Measurements from ENCODE around the gene CPNE6. TPM values are rescaled to one million over a fixed set of nuclear protein-coding genes. Genes with fewer than 3 reads are reported as not detected.

Gene CPNE6
- total RNA-seq, 1 donor from 2014 or later = not detected

GRCh38 chr14:24106672-24107271 is 35.4 kb downstream of the CPNE6 start:
- Mint-ChIP-seq H3K4me1 (ENCODE audit: unreplicated experiment) (peaks cover 5% of the 10 kb centered on the region), H3K27ac (no peak overlapping the region), H3K27me3 (no peaks in the 10 kb centered on the region), H3K4me3 (no peak overlapping the region), H3K9me3 (no peaks in the 10 kb centered on the region), H3K36me3 (peaks cover 7% of the 10 kb centered on the region)
- no peak for DNase-seq (ENCODE audit: extremely low spot score, unreplicated experiment)
- TF ChIP-seq CTCF (conservative IDR thresholded peaks at IDR 0.05) = no peak

GRCh38 chr14:24108336-24108874 is 37.0 kb downstream of the CPNE6 start:
- H3K27me3 Mint-ChIP-seq = no peaks in the 10 kb centered on the region
- TF ChIP-seq CTCF (conservative IDR thresholded peaks at IDR 0.05) = no peak

GRCh38 chr14:24110060-24110459 is 38.7 kb downstream of the CPNE6 start:
- Mint-ChIP-seq H3K27me3 (no peaks in the 10 kb centered on the region), H3K27ac (no peak overlapping the region), H3K36me3 (peaks cover under 1% of the 10 kb centered on the region), H3K9me3 (no peaks in the 10 kb centered on the region), H3K4me3 (no peak overlapping the region), H3K4me1 (ENCODE audit: unreplicated experiment) (peaks cover 5% of the 10 kb centered on the region)
- no peak for DNase-seq (ENCODE audit: extremely low spot score, unreplicated experiment)
- no peak for TF ChIP-seq CTCF (conservative IDR thresholded peaks at IDR 0.05)

More at GRCh38 chr14:24108336-24108874, 37.0 kb downstream of the CPNE6 start:
- peak overlapping the region; percentile 40 for H3K4me3 Mint-ChIP-seq
- no peaks in the 10 kb centered on the region for H3K9me3 Mint-ChIP-seq
- H3K27ac Mint-ChIP-seq = peak overlapping the region; percentile 80
- H3K36me3 Mint-ChIP-seq = peaks cover 3% of the 10 kb centered on the region
- no peak for DNase-seq (ENCODE audit: extremely low spot score, unreplicated experiment)
- H3K4me1 Mint-ChIP-seq (ENCODE audit: unreplicated experiment) = peaks cover 5% of the 10 kb centered on the region

- no peak overlapping the region for H3K4me3 Mint-ChIP-seq
- peaks cover 5% of the 10 kb centered on the region for H3K36me3 Mint-ChIP-seq
- H3K9me3 Mint-ChIP-seq = no peaks in the 10 kb centered on the region
- no peak overlapping the region for H3K27ac Mint-ChIP-seq
- DNase-seq (ENCODE audit: extremely low spot score, unreplicated experiment) = no peak
- peaks cover 10% of the 10 kb centered on the region for H3K4me1 Mint-ChIP-seq (ENCODE audit: unreplicated experiment)
- H3K27me3 Mint-ChIP-seq = no peaks in the 10 kb centered on the region
- TF ChIP-seq CTCF (conservative IDR thresholded peaks at IDR 0.05) = no peak
These were observed 39.2 kb downstream of the CPNE6 start for GRCh38 chr14:24110523-24110922.

- H3K27me3 Mint-ChIP-seq = no peaks in the 10 kb centered on the region
- H3K27ac Mint-ChIP-seq = peak overlapping the region; percentile 99
- peaks cover 24% of the 10 kb centered on the region for H3K4me1 Mint-ChIP-seq (ENCODE audit: unreplicated experiment)
- no peak for TF ChIP-seq CTCF (conservative IDR thresholded peaks at IDR 0.05)
- DNase-seq (ENCODE audit: extremely low spot score, unreplicated experiment) = no peak
- H3K9me3 Mint-ChIP-seq = no peaks in the 10 kb centered on the region
- H3K36me3 Mint-ChIP-seq = peaks cover 11% of the 10 kb centered on the region
- peak overlapping the region; percentile 99 for H3K4me3 Mint-ChIP-seq
These were observed 42.0 kb downstream of the CPNE6 start for GRCh38 chr14:24113379-24113800.

Measured in type B pancreatic cell (in vitro differentiated cells).